Ishikawa (cell line): ENCODE measurements around the gene CBX5.

Experiments used
- CEBPB ChIP-seq: IDR thresholded peaks from 2 replicates; pipeline ENCODE4 v1.6.1; 2012
- TAF1 ChIP-seq: IDR thresholded peaks from 2 replicates; pipeline ENCODE4 v1.6.1; 2012; ENCODE audit warnings: low read depth, mild to moderate bottlenecking
- ZBTB7A ChIP-seq: IDR thresholded peaks from 2 replicates; pipeline ENCODE4 v1.6.1; 2012; ENCODE audit warnings: low read depth

- TF ChIP-seq CEBPB (no peak), ZBTB7A (no peak), TAF1 (no peak)
Observed at GRCh38 chr12:54258201-54258681, 21.7 kb downstream of the CBX5 start.
